Heart left ventricle (tissue), 13 donors: Measurements from ENCODE around the gene PRXL2B.

Experiments used
- POLR2A ChIP-seq, 2 donors: fragments of 450-650 bp; IDR thresholded peaks; one replicate each; pipeline ENCODE4 v1.6.1; 2017; ENCODE audit warnings: antibody characterized with exemption in 2 of 2, mild to moderate bottlenecking in 2 of 2, moderate library complexity in 2 of 2
- TF ChIP-seq, protein P1 (sequence below), 12 donors: fragments of 200-600 bp; sonication (generic) in 4 of 12; IDR thresholded peaks; one replicate each; pipeline versions ENCODE4 v1.5.0 to v1.8.0; 2018 to 2022; ENCODE audit warnings: antibody characterized with exemption in 12 of 12, mild to moderate bottlenecking in 5 of 12
- donor health status: ischemic (EF 13 %, LVEDD 7.1; RV severe dilation, severe dysfunction).
- donor health status: DM: no; HTN: yes; CAD: no.
- donor health status: DM: no; HTN: no; CAD: no.
- donor health status: ischemic (EF 25% LVEDD 6.9; RV normal size, moderate dysfunction).
- donor health status: ischemic (EF 25% LVEDD 5.7; RV mildly dilated, moderate dysfunction).
- donor health status: ischemic (EF 35%, LVEDD 5.7; RV mildly dilated, moderate dysfunction).
- donor health status: nonischemic (EF 11% LVEDD 7.7; RV severe dilation, severe dysfunction).
- donor health status: DM: yes; HTN: yes; CAD: no.
- donor health status: PGD.
- donor health status: ischemic (EF 29% LVEDD 5.4; RV normal size, mild dysfunction).
- donor health status: nonischemic (EF 23%, LVEDD 6.1; RV moderate dilation, normal function).

DNA sequence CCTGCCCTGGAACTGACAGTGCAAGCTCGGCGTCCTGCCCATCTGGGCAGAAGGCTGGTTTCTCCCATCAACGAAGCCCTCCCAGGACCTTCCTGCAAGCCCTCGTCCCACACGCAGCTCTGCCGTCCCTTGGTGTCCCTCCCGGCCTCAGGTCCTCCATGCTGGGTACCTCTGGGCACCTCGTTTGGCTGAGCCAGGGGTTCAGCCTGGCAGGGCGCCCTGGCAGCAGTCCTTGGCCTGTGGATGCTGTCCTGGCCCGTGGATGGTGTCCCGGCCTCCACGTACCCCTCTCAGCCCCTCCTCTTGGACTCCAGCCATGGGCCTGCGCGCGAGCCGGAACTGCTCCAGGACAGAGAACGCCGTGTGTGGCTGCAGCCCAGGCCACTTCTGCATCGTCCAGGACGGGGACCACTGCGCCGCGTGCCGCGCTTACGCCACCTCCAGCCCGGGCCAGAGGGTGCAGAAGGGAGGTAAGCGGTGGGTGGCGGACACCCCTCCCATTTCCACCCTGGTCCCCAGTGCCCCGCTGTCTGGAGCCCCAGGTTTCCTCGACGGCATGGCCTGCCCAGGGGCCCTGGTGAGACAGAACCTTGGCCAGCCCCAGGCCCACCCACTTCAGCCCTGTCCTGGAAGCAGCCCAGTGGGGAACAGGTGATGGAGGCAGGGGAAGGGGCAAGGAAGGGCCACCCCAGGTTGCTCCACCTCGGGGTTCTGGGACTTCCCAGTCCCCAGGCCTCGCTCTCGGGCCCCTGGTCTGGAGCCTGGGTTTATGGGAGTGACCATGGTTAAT is 26.9 kb upstream of the PRXL2B start:
- TF ChIP-seq, protein P1, sequence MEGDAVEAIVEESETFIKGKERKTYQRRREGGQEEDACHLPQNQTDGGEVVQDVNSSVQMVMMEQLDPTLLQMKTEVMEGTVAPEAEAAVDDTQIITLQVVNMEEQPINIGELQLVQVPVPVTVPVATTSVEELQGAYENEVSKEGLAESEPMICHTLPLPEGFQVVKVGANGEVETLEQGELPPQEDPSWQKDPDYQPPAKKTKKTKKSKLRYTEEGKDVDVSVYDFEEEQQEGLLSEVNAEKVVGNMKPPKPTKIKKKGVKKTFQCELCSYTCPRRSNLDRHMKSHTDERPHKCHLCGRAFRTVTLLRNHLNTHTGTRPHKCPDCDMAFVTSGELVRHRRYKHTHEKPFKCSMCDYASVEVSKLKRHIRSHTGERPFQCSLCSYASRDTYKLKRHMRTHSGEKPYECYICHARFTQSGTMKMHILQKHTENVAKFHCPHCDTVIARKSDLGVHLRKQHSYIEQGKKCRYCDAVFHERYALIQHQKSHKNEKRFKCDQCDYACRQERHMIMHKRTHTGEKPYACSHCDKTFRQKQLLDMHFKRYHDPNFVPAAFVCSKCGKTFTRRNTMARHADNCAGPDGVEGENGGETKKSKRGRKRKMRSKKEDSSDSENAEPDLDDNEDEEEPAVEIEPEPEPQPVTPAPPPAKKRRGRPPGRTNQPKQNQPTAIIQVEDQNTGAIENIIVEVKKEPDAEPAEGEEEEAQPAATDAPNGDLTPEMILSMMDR (IDR thresholded peaks at IDR 0.05): no peak
- no peak for TF ChIP-seq POLR2A (IDR thresholded peaks at IDR 0.05)
